RWPE1 (cell line): ENCODE data around the gene DONSON.

Experiments
- CTCF ChIA-PET: fragments of 350-600 bp; sonication (Branson Sonifier 250); formaldehyde crosslinking; extraction: SDS; loops from one replicate; lab custom pipeline; 2021; lab: Yijun Ruan, JAX
- POLR2A ChIA-PET: fragments of 400-600 bp; formaldehyde crosslinking; extraction: SDS; loops from one replicate; lab custom pipeline; 2020; ENCODE audit warnings: antibody characterized with exemption; ENCODE audit not compliant: low non-redundant PET; lab: Yijun Ruan, JAX
- DNase-seq: peaks from one replicate; pipeline ENCODE4 v3.0.0; 2012; ENCODE audit warnings: low spot score
- H3K27ac ChIP-seq: fragments of 450-650 bp; 2 replicates; pipeline ENCODE4 v1.5.1; 2017
- TF ChIP-seq, protein P1 (sequence below): fragments of 450-650 bp; conservative IDR thresholded peaks from 2 replicates; pipeline ENCODE4 v1.5.1; 2017; ENCODE audit warnings: low read depth, mild to moderate bottlenecking

Gene DONSON

DNA sequence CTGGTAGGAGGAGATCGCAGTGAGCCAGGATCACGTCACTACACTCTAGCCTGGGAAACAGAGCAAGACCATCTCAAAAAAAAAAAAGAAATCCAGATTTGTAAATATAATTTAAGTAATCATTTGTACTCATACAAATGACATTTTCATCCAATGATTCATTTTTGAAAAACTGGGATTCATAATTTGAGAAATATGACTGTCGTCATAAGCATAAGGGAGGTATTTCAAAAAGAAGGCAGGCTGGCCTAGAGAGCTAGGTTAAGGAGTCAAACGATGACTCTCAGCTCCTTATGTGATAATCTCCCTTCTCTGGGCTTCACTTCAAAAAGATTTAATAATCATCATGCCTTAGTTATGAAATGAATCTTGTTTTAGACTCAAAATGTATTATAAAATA is 48.9 kb downstream of the DONSON start:
- no peak overlapping the region for H3K27ac ChIP-seq
- no peak for DNase-seq
- CTCF ChIA-PET: no interaction called here
- TF ChIP-seq, protein P1, sequence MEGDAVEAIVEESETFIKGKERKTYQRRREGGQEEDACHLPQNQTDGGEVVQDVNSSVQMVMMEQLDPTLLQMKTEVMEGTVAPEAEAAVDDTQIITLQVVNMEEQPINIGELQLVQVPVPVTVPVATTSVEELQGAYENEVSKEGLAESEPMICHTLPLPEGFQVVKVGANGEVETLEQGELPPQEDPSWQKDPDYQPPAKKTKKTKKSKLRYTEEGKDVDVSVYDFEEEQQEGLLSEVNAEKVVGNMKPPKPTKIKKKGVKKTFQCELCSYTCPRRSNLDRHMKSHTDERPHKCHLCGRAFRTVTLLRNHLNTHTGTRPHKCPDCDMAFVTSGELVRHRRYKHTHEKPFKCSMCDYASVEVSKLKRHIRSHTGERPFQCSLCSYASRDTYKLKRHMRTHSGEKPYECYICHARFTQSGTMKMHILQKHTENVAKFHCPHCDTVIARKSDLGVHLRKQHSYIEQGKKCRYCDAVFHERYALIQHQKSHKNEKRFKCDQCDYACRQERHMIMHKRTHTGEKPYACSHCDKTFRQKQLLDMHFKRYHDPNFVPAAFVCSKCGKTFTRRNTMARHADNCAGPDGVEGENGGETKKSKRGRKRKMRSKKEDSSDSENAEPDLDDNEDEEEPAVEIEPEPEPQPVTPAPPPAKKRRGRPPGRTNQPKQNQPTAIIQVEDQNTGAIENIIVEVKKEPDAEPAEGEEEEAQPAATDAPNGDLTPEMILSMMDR: no peak
- POLR2A ChIA-PET: no interaction called here

DNA sequence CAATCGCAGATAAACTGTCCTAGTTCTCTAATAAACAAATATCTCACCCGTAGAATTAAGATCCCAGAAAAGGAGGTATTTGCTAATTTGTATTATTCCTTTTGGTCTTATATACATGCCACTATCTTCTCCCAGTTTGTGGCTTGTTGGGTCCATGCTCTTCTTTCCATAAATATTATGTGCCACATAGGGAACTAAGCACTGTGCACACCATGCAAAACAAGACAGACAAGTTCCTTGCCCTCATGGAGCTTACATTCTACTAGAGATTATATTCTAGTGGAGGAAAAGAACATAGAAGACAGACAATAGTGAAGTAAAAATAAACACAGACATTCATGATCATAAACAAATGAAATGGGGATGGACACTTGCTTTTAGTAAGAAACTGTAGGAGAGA is 51.3 kb downstream of the DONSON start:
- CTCF ChIA-PET: interaction anchor here (0.5 kb wide), 1 partner anchor 1401 kb away, joined by 3 read pairs; no protein-coding TSS in a partner anchor
- TF ChIP-seq, protein P1: no peak
- H3K27ac ChIP-seq: no peak overlapping the region
- POLR2A ChIA-PET: no interaction called here
- DNase-seq: no peak

DNA sequence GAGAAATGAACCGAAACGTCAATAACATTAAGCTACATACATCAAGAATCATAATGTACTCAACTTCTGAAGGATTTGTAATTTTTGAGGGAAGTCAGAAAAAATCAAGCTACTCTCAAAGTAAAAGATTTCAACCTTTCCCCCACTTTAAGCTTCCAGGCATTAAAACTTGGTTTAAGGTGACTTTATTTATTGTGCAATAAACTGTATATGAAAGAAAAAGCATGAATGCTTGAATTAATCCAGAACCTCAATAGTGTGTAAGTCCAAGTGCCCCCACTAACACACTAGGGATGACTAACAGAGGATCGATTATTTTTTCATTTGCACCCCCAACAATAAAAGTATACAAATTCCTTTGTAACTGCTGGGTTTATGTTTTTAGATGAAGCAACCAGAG is 57.5 kb downstream of the DONSON start:
- TF ChIP-seq, protein P1: no peak
- CTCF ChIA-PET: interaction anchor here (0.6 to 0.7 kb wide), 2 partner anchors 10 to 69 kb away, joined by 3 to 5 read pairs; no protein-coding TSS in a partner anchor
- POLR2A ChIA-PET: no interaction called here
- DNase-seq: no peak
- H3K27ac ChIP-seq: no peak overlapping the region
